ENCODE measurements around the gene ERC1. TPM values are rescaled to one million over a fixed set of nuclear protein-coding genes. Genes with fewer than 3 reads are reported as not detected.

The ERC1 gene
- total and polyA plus RNA-seq, 2 of the 4 experiments (the other 2 are of a cell fraction), result 11.6 to 25.6 TPM

DNA sequence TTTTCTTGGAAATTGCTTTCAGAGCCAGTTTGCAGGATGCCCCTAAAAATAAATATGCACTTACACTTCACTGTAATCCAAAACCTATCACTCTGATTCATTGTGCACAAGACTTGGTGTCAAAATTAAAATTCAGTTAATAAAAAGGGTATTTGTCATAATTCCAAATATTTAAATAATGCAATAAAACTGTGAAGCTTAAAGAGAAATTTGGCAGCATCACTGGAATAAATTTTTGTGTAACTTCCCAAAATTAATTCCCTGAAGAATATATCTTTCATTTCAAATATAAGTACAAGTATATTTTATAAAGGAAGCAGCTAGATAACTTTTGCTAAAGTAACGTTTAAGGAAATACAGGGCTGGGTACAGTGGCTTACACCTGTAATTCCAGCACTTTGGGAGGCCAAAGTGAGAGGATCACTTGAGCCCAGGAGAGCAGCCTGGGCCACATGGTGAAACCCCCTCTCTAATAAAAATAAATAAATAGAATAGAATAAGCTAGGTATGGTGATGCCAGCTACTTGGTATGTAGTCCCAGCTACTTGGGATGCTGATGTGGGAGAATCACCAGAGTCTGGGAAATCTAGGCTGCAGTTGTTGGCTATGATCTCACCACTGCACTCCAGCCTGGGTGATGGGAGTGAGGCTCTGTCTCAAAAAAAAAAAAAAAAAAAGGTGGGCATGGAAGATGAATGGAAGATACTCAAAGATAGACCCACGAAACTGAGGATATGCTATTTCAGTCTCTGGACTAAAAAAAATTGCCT, 369.6 kb downstream of the ERC1 start:
- peak; percentile 91 for DNase-seq
- Histone ChIP-seq H3K4me2 (ENCODE audit: low read depth, low read length) (no peak overlapping the region), H3K18ac (ENCODE audit: low read depth, low read length) (peak overlapping the region; percentile 38; the same call in 1 of the 2 replicates)

More for the DNA sequence above, 369.6 kb downstream of the ERC1 start:
- BruUV-seq (replicated peaks), result no TSS peak
- ChIA-PET CTCF (interaction anchor here (0.7 to 0.8 kb wide), 2 partner anchors 23 to 174 kb away, joined by 3 read pairs; no protein-coding TSS in a partner anchor), POLR2A (ENCODE audit: unreplicated experiment) (no interaction called here)
- no peak overlapping the region for H3K14ac ChIP-seq (replicated peaks; ENCODE audit: low read depth, low read length)
- in situ Hi-C loops (cut with MboI; ENCODE audit: low sequenced_read_pairs) (no loop called here), dilution Hi-C loops (cut with HindIII; ENCODE audit: low sequenced_read_pairs, unreplicated experiment) (no loop called here), intact Hi-C loops (cut with micrococcal nuclease) (no loop called here)
- ATAC-seq (ENCODE audit: low read depth), result peak; percentile 96
- no peak overlapping the region for H4K91ac ChIP-seq (ENCODE audit: insufficient read depth, low read depth, low read length)
- H3K27me3 ChIP-seq (ENCODE audit: control insufficient read depth, insufficient read depth, low read length), result no peaks in the 10 kb centered on the region
- peaks cover 6% of the 10 kb centered on the region for H3K4me1 ChIP-seq (ENCODE audit: control insufficient read depth, insufficient read depth, low read length)
- WGBS, 2 experiments (ENCODE audit: extremely low coverage in 2 of 2, insufficient read length in 1 of 2), result no CpG with 5 or more reads among the region's 2 CpGs
- H3K9ac ChIP-seq (ENCODE audit: low read depth, low read length), result no peak overlapping the region
- no peak overlapping the region for H3K27ac ChIP-seq (ENCODE audit: insufficient read depth, low read length)
- H3K79me1 ChIP-seq (ENCODE audit: low read depth in 1 of 2, low read length in 2 of 2), result peaks cover 11 to 24% of the 10 kb centered on the region in 2 experiments; a peak in 3 of 4 replicates
- no peak overlapping the region for H2AFZ ChIP-seq (replicated peaks; ENCODE audit: low read length, poor library complexity)
- peak overlapping the region; percentile 27; the same call in 1 of the 2 replicates for H2BK20ac ChIP-seq (ENCODE audit: low read depth, low read length)
- H3K9me1 ChIP-seq (ENCODE audit: insufficient read depth, low read length), result 0 out of 2 replicates have a peak, but pooled peaks cover 5% of the 10 kb centered on the region
- no peaks in the 10 kb centered on the region for H4K20me1 ChIP-seq (ENCODE audit: insufficient read depth, low read length)
- no peak overlapping the region for H3K4me3 ChIP-seq (ENCODE audit: insufficient read depth, low read depth, low read length)
- no peaks in the 10 kb centered on the region for H3K36me3 ChIP-seq (ENCODE audit: control insufficient read depth, insufficient read depth, low read length)
- TF ChIP-seq MAFK (IDR thresholded peaks at IDR 0.05; ENCODE audit: low read depth, low read length) (no peak), FOS (IDR thresholded peaks at IDR 0.05; ENCODE audit: low read depth, low read length) (peak; percentile 43; the same call in 1 of the 2 replicates)
- peak overlapping the region in 1 of 2 experiments; percentile 74; a peak in 2 of 4 replicates for H4K8ac ChIP-seq (ENCODE audit: low read depth in 2 of 2, low read length in 2 of 2)
- no peak overlapping the region for H3K4ac ChIP-seq (ENCODE audit: low read depth, low read length)
- H2AK9ac ChIP-seq (replicated peaks; ENCODE audit: low read depth, low read length, poor library complexity), result no peak overlapping the region
- H2AK5ac ChIP-seq (ENCODE audit: low read depth, low read length), result 0 out of 2 replicates have a peak overlapping the region, but pooled peaks have one; percentile 13
- no peak overlapping the region for H4K5ac ChIP-seq (ENCODE audit: low read depth, low read length)
- H2BK120ac ChIP-seq (ENCODE audit: low read depth, low read length), result peak overlapping the region; percentile 35; the same call in 1 of the 2 replicates
- no peak overlapping the region for H3K23ac ChIP-seq (ENCODE audit: low read depth, low read length)
- H3K9me3 ChIP-seq (ENCODE audit: control insufficient read depth, insufficient read depth, low read length), result no peaks in the 10 kb centered on the region
- no peak overlapping the region for H3K56ac ChIP-seq (ENCODE audit: extremely low read depth, insufficient read depth, low read length)
- H2BK15ac ChIP-seq (ENCODE audit: low read depth, low read length), result no peak overlapping the region
- H2BK5ac ChIP-seq (ENCODE audit: low read depth, low read length, poor library complexity, severe bottlenecking), result peak overlapping the region; percentile 75
